Liver (tissue), 9 donors: ENCODE results near the gene DPYSL4. TPM values are rescaled to one million over a fixed set of nuclear protein-coding genes. Genes with fewer than 3 reads are reported as not detected.

Source experiments
- DNase-seq: peaks from one replicate; pipeline ENCODE4 v3.0.0-alpha.2; 2017; ENCODE audit warnings: low spot score
- H3K27ac ChIP-seq, 2 donors: one replicate each; pipeline ENCODE4 v1.7.0; 2013; ENCODE audit warnings: inconsistent platforms in 2 of 2, low read length in 2 of 2, control low read depth in 1 of 2, low read depth in 1 of 2, mild to moderate bottlenecking in 1 of 2
- H3K27me3 ChIP-seq, 4 donors: one replicate each; pipeline versions ENCODE4 v1.6.1 to v1.7.0; 2013; ENCODE audit warnings: low read length in 3 of 4, inconsistent platforms in 1 of 4, mild to moderate bottlenecking in 1 of 4, moderate library complexity in 1 of 4; ENCODE audit not compliant: control insufficient read depth in 4 of 4, insufficient read depth in 4 of 4
- H3K36me3 ChIP-seq, 4 donors: one replicate each; pipeline versions ENCODE4 v1.6.1 to v1.7.0; 2013; ENCODE audit warnings: low read length in 3 of 4, mild to moderate bottlenecking in 3 of 4, low read depth in 1 of 4, moderate library complexity in 1 of 4; ENCODE audit not compliant: control insufficient read depth in 4 of 4, insufficient read depth in 3 of 4
- H3K4me1 ChIP-seq, 4 donors: one replicate each; pipeline versions ENCODE4 v1.6.1 to v1.7.0; 2013; ENCODE audit warnings: low read length in 3 of 4, mild to moderate bottlenecking in 3 of 4, moderate library complexity in 1 of 4; ENCODE audit not compliant: control insufficient read depth in 4 of 4, insufficient read depth in 4 of 4
- H3K4me3 ChIP-seq, 3 donors: one replicate each; pipeline versions ENCODE4 v1.6.1 to v1.7.0; 2013; ENCODE audit warnings: low read length in 3 of 3, control low read depth in 1 of 3, low read depth in 1 of 3, mild to moderate bottlenecking in 1 of 3
- H3K9ac ChIP-seq, 2 donors: one replicate each; pipeline ENCODE4 v1.7.0; 2013; ENCODE audit warnings: low read length in 2 of 2, mild to moderate bottlenecking in 2 of 2, moderate library complexity in 2 of 2, control low read depth in 1 of 2, low read depth in 1 of 2
- H3K9me3 ChIP-seq, 4 donors: one replicate each; pipeline versions ENCODE4 v1.6.1 to v1.7.0; 2013; ENCODE audit warnings: low read length in 3 of 4; ENCODE audit not compliant: control insufficient read depth in 4 of 4
- ATF3 ChIP-seq: IDR thresholded peaks from 2 replicates; pipeline ENCODE4 v1.6.1; 2016; ENCODE audit warnings: antibody characterized with exemption
- CTCF ChIP-seq: fragments of 150-350 bp; IDR thresholded peaks from 2 replicates; pipeline ENCODE4 v1.5.1; 2017; ENCODE audit warnings: improper control_type of control experiment, low read depth, low read length; ENCODE audit not compliant: missing input control
- EGR1 ChIP-seq, 2 donors: IDR thresholded peaks; 2 replicates each; pipeline ENCODE4 v1.6.1; 2016 to 2018; ENCODE audit warnings: antibody characterized with exemption in 2 of 2, low read depth in 2 of 2
- FOXA1 ChIP-seq: IDR thresholded peaks from 2 replicates; pipeline ENCODE4 v1.6.1; 2016; ENCODE audit warnings: antibody characterized with exemption
- GABPA ChIP-seq, 2 donors: IDR thresholded peaks in 1 of 2; conservative IDR thresholded peaks in 1 of 2; 2 replicates each; pipeline ENCODE4 v1.6.1; 2016; ENCODE audit warnings: antibody characterized with exemption in 2 of 2, mild to moderate bottlenecking in 1 of 2, moderate library complexity in 1 of 2
- HNF4G ChIP-seq: IDR thresholded peaks from 2 replicates; pipeline ENCODE4 v1.6.1; 2016; ENCODE audit warnings: antibody characterized with exemption
- NR2F2 ChIP-seq: IDR thresholded peaks from 2 replicates; pipeline ENCODE4 v1.6.1; 2016; ENCODE audit warnings: antibody characterized with exemption
- RAD21 ChIP-seq, 2 donors: IDR thresholded peaks; 2 replicates each; pipeline ENCODE4 v1.6.1; 2016; ENCODE audit warnings: antibody characterized with exemption in 2 of 2, mild to moderate bottlenecking in 2 of 2
- REST ChIP-seq: IDR thresholded peaks from 2 replicates; pipeline ENCODE4 v1.6.1; 2016; ENCODE audit warnings: antibody characterized with exemption, mild to moderate bottlenecking
- TAF1 ChIP-seq: conservative IDR thresholded peaks from 2 replicates; pipeline ENCODE4 v1.6.1; 2016; ENCODE audit warnings: antibody characterized with exemption, mild to moderate bottlenecking
- WGBS: extraction: QIAGEN DNeasy Blood & Tissue Kit; methylation state at CpG from one replicate; pipeline ENCODE4 v1.1.7; 2013; 5-methylcytosine and 5-hydroxymethylcytosine counted together
- polyA plus RNA-seq, 2 donors: library from polyadenylated mRNA; stranded (reverse) in 1 of 2; unstranded in 1 of 2; fragments of 200-250 nt in 1 of 2; fragments of >200 nt in 1 of 2; fragmentation: Nextera tagmentation in 1 of 2; extraction: Ambion mirVana in 1 of 2; gene quantifications; one replicate each; pipeline versions ENCODE4 v1.2.1 to v1.2.3, GENCODE V29; 2013 to 2015
- total RNA-seq, 2 donors: library from RNA; depleted of rRNA; stranded (reverse); fragments of >200 nt; gene quantifications; one replicate each; pipeline ENCODE4 v1.2.3, GENCODE V29; 2014
- donor health status: healthy.
- donor health status: healthy.
- donor health status: healthy.
- donor health status: healthy.
- donor health status: healthy.

Gene DPYSL4
- total and polyA plus RNA-seq, 4 donors, result 0.19 to 2.2 (median 0.26) TPM

- Histone ChIP-seq H3K27me3 (no peaks in the 10 kb centered on the region), H3K9ac (no peak overlapping the region), H3K9me3 (no peaks in the 10 kb centered on the region), H3K27ac (no peak overlapping the region), H3K36me3 (no peaks in the 10 kb centered on the region), H3K4me1 (no peaks in the 10 kb centered on the region), H3K4me3 (no peak overlapping the region)
- no peak for DNase-seq
- 85% methylated on average over 7 of the region's 7 CpGs for WGBS
- TF ChIP-seq FOXA1 (no peak), GABPA (IDR thresholded peaks at IDR 0.05 in 1 of 2, conservative IDR thresholded peaks at IDR 0.05 in 1 of 2) (no peak), EGR1 (IDR thresholded peaks at IDR 0.05; ENCODE audit: low read depth in 2 of 2) (no peak), ATF3 (no peak), NR2F2 (no peak), RAD21 (IDR thresholded peaks at IDR 0.05) (no peak), CTCF (no peak), TAF1 (no peak), REST (no peak)
Measured at GRCh38 chr10:132149917-132150316, 36.8 kb upstream of the DPYSL4 start.

GRCh38 chr10:132150777-132151176, 36.0 kb upstream of the DPYSL4 start:
- Histone ChIP-seq H3K27ac (no peak overlapping the region), H3K9ac (no peak overlapping the region), H3K4me1 (no peaks in the 10 kb centered on the region), H3K4me3 (no peak overlapping the region), H3K36me3 (no peaks in the 10 kb centered on the region), H3K27me3 (no peaks in the 10 kb centered on the region), H3K9me3 (no peaks in the 10 kb centered on the region)
- DNase-seq, result no peak
- TF ChIP-seq HNF4G, result no peak
- no peak for TF ChIP-seq EGR1 (IDR thresholded peaks at IDR 0.05; ENCODE audit: low read depth in 2 of 2)
- TF ChIP-seq FOXA1, result no peak
- no peak for TF ChIP-seq REST
- WGBS, result 95% methylated on average over 2 of the region's 2 CpGs
